Activated effector memory CD4-positive, alpha-beta T cell treated with anti-CD3 and anti-CD28 coated beads, Interleukin-2, amount 50 U/mL, for 16 hours (primary cell): ENCODE data around the gene AGBL4.

Experiments used
- DNase-seq: peaks from one replicate; pipeline ENCODE4 v3.0.0-alpha.2; 2020

AGBL4 gene

DNA sequence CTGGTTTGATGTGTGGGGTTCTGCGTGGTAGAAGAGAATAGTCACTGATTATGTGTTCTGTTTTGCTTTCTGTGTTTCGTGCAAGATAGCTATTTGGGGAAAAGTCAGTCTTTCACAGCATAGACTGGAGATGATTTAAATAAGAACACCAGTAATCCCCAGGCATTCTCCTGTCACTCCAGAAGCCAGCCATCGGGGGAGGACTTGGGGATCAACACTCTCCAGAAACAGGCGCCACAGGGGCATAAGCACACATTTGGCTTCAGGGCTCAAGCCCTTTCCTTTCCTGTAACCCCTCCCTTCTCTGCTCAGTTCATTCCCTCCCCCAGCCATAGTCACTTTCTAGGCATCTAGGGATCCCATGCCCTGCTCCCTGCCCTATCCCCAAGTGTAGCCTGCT is 1149.8 kb downstream of the AGBL4 start:
- no peak for DNase-seq

- DNase-seq, result no peak
Observed at GRCh38 chr1:48870596-48870995, 1153.2 kb downstream of the AGBL4 start.

DNA sequence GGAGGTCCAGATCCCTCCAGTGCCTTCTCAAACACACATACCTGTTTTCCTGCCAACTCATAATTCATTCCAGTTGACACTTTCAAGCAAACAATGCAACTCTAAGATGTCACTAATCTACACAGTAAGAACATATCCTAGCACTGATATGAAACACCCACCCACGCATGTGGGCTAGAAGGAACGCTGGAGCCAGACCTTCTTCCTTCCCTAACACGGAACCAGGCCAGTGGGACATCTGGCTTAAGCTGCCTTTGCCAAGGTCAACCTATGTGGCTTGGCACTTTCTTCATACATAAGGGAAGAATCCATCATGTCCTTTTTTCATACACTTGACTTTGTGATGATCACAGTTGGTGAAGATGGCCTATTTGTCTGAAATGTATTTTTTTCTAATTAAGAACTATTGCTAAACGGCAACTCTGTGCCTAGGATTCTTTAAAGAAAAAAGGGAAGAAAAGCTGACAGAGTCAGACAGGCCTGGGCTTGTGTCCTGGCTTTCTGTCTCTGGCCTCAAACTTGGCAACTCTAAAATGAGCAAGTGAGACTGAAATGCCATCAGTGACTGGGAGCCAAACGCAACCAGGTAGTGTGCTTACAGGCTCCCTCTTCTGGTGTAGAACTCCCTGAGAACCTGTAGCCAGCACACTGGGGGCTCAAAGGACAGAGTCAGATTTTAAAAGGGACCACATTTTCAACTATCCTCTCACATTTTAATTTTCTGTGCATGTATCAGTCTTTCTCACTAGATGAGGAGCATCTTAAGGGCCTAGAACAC is 1154.4 kb downstream of the AGBL4 start:
- DNase-seq, result no peak

- DNase-seq, result no peak
Observed at GRCh38 chr1:48864913-48865312, 1158.8 kb downstream of the AGBL4 start.

DNA sequence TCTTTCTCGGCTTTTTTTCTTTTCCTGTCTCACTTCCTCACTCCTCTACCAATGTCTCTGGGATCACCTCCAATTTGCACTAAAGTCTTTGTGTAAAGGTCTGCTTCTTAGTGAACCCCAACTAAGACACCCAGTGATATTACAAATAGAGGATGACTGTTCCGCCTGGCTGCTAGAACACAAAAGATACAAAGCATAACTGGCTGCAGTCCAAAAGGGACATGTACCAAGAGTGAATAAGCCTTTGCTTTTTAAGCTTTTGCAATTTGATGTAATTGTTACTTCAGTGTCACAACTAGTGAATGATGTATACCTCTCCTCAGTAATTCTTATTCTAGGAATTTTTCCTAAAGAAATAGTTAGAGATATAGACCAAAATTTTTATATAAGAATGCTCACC is 1164.3 kb downstream of the AGBL4 start:
- DNase-seq, result no peak

GRCh38 chr1:48858200-48858920 is 1165.4 kb downstream of the AGBL4 start:
- no peak for DNase-seq

DNA sequence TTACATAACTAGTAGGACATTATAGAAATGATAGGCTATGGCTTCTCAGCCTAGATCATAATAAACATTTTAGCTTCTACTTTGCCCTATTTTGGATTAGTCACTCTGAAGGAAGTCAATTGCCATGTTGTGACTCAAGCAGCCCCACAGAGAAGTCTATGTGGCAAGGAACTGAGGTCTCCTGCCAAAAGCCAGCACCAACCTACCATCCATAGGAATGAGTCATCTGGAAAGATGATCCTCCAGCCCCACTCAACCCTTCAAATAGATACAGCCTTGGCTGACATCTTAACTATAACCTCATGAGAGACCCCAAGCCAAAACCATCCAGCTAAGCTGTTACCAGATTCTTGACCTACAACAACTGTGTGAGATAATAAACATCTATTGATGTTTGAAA is 1170.7 kb downstream of the AGBL4 start:
- no peak for DNase-seq

GRCh38 chr1:48851638-48852037 is 1172.1 kb downstream of the AGBL4 start:
- no peak for DNase-seq

DNA sequence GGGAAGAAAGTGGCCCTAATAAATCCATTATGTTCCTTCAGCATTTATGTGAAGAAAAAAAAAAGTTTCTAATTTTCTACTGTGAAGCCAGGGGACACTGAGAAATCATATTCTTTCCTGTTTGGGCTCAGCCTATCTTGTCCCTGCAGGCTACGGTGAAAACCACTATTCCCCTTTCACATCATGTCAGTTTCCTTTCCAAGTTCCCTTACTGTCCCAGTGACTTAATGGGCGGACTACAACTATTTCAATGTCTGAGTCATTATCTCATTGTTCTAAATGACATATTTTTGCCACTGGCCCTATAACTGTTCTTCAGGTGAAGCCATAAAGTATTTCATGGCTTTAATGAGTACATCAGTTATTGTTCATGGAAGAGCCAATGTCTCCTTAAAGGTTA is 1175.7 kb downstream of the AGBL4 start:
- DNase-seq, result no peak

- DNase-seq, result no peak
Observed at GRCh38 chr1:48846441-48846840, 1177.3 kb downstream of the AGBL4 start.

DNA sequence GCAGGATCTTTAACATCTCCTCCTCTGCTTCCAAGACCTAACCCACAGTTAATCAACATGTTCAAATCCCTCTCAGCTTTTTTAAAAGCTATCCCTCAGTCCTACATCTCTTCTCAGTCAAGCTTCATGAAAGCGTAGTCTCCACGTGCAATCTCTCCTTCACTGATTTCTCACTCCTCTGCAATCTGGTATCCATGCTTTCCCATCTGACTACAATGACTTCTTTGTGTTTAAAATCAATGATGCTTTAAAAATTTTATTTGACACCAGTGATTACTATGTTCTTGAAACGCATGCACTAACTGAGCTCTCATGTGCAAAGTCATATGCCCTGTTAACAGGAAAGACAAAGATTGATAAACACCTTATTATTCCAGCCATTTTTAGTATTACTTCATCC is 1179.6 kb downstream of the AGBL4 start:
- no peak for DNase-seq

GRCh38 chr1:48841966-48842365 is 1181.8 kb downstream of the AGBL4 start:
- no peak for DNase-seq

- no peak for DNase-seq
Observed at GRCh38 chr1:48841461-48841860, 1182.3 kb downstream of the AGBL4 start.

GRCh38 chr1:48831120-48831978 is 1192.4 kb downstream of the AGBL4 start:
- DNase-seq, result no peak

DNA sequence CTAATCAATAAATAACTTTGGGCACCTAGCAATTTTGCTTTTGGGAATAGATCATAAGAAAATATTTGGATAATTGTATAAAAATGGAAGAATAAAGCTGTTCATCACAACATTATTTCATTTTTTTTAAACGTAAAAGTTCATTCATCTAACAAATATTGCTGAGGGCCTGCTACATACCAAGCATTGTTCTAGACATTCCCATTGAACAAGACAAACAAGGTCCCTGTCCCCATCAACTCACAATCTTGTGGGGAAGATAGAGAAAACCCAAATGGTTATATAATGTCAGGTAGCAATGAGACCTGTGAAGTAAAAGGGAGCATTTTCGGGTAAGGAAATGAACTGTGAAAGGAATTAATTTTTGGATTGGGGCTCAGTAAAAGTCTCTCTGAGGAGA is 1193.0 kb downstream of the AGBL4 start:
- no peak for DNase-seq

DNA sequence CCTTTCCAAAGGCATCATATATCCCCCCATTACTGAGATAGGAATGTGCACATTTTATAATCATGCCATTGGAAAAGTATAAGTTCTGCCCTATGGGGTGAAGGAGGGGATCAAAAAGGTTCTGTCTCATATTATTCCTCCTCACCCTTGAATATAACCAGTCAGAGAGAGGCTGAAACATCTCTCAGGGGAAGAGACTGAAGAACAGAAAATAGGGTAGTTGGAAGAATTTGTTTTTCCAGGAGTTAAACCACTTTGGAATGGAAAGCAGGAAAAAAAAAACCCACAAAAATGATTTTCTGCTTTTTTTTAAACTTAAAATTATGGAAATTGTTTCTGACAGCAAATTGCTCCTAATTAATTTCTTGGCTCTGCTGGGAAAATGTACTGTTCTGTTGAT is 1194.3 kb downstream of the AGBL4 start:
- no peak for DNase-seq

GRCh38 chr1:48823168-48823567 is 1200.6 kb downstream of the AGBL4 start:
- no peak for DNase-seq

- no peak for DNase-seq
Observed at GRCh38 chr1:48820491-48820890, 1203.3 kb downstream of the AGBL4 start.

GRCh38 chr1:48817505-48818114 is 1206.1 kb downstream of the AGBL4 start:
- no peak for DNase-seq

GRCh38 chr1:48810740-48811139 is 1213.0 kb downstream of the AGBL4 start:
- no peak for DNase-seq

DNA sequence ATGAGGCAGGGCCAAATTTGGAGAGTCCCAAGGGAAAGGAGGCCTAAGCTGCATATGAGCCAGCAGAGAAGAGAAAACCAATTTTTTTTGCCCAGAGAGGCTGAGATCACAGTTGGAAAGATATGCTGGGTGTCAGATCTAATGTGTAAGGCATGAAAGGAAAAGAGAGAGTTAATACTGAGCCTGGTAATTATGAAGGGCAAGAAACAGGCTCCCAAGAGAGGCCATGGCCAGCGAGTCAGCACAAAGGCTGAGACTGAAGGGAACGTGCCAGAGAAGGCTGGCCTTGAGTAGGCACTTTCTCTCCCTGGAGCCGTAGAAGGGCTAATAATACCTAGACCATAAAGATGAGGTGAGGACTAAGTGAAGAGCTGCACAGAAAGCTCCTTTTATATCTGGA is 1215.3 kb downstream of the AGBL4 start:
- no peak for DNase-seq

GRCh38 chr1:48807554-48808260 is 1216.0 kb downstream of the AGBL4 start:
- DNase-seq, result no peak

- DNase-seq, result no peak
Observed at GRCh38 chr1:48803474-48803873, 1220.3 kb downstream of the AGBL4 start.
